ENCODE data around the gene SLCO6A1. TPM values are rescaled to one million over a fixed set of nuclear protein-coding genes. Genes with fewer than 3 reads are reported as not detected.

SLCO6A1 gene
- not detected for total RNA-seq (2013)
- polyA plus RNA-seq (not detected), polyA minus RNA-seq (not detected in 2 replicates), total RNA-seq (0 to 3.0 (median 0.04) reads per million in 11 experiments)

GRCh38 chr5:102498271-102499034 is at the start of gene SLCO6A1:
Gene SLCO6A1 (minus strand): TSS chr5:102499001. CDS start chr5:102498844, 157 bp downstream.
- TF ChIP-seq, protein P1, sequence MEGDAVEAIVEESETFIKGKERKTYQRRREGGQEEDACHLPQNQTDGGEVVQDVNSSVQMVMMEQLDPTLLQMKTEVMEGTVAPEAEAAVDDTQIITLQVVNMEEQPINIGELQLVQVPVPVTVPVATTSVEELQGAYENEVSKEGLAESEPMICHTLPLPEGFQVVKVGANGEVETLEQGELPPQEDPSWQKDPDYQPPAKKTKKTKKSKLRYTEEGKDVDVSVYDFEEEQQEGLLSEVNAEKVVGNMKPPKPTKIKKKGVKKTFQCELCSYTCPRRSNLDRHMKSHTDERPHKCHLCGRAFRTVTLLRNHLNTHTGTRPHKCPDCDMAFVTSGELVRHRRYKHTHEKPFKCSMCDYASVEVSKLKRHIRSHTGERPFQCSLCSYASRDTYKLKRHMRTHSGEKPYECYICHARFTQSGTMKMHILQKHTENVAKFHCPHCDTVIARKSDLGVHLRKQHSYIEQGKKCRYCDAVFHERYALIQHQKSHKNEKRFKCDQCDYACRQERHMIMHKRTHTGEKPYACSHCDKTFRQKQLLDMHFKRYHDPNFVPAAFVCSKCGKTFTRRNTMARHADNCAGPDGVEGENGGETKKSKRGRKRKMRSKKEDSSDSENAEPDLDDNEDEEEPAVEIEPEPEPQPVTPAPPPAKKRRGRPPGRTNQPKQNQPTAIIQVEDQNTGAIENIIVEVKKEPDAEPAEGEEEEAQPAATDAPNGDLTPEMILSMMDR (IDR thresholded peaks at IDR 0.05), result no peak
- Mint-ChIP-seq H3K27me3 (ENCODE audit: low read depth in 3 of 3) (peaks cover 0 to 2% (median 0%) of the 10 kb centered on the region in 3 donors), H3K9me3 (peaks cover 4 to 17% (median 12%) of the 10 kb centered on the region in 7 donors), H3K4me1 (no peaks in the 10 kb centered on the region), H3K27ac (no peak within 1 kb of the TSS), H3K36me3 (no peaks in the 10 kb centered on the region), H3K4me3 (no peak within 1 kb of the TSS)
- Histone ChIP-seq H3K27ac (ENCODE audit: low read depth in 1 of 2, low read length in 2 of 2) (no peak within 1 kb of the TSS), H3K9ac (ENCODE audit: insufficient read depth, low read length, poor library complexity, severe bottlenecking) (no peak within 1 kb of the TSS), H4K20me1 (ENCODE audit: insufficient read depth, low read length) (no peaks in the 10 kb centered on the region), H3K9me3 (replicated peaks in 1 of 2; ENCODE audit: control insufficient read depth in 1 of 2, insufficient read depth in 1 of 2, low read length in 2 of 2) (peaks cover 0 to 11% of the 10 kb centered on the region in 2 donors), H3K36me3 (replicated peaks in 1 of 2; ENCODE audit: control insufficient read depth in 1 of 2, insufficient read depth in 2 of 2, low read length in 2 of 2) (no peaks in the 10 kb centered on the region), H2AFZ (ENCODE audit: insufficient read depth, low read depth, low read length, poor library complexity, severe bottlenecking) (no peak within 1 kb of the TSS), H3K4me3 (replicated peaks in 1 of 3; ENCODE audit: low read depth in 2 of 3, low read length in 3 of 3) (no peak within 1 kb of the TSS), H3K4me1 (ENCODE audit: control insufficient read depth in 1 of 2, insufficient read depth in 2 of 2, low read length in 2 of 2) (no peaks in the 10 kb centered on the region), H3K27me3 (ENCODE audit: control insufficient read depth in 2 of 2, insufficient read depth in 2 of 2, low read length in 2 of 2) (no peaks in the 10 kb centered on the region), H3K79me2 (ENCODE audit: insufficient read depth, low read length) (no peaks in the 10 kb centered on the region), H3K4me2 (replicated peaks; ENCODE audit: extremely low read depth, low read length, poor library complexity, severe bottlenecking) (no peak within 1 kb of the TSS)
- intact Hi-C loops (cut with micrococcal nuclease), result no loop called here
- no peak for DNase-seq
- WGBS (ENCODE audit: insufficient coverage), result 95% methylated on average over 43 of the region's 43 CpGs

- H3K27me3 Mint-ChIP-seq (ENCODE audit: low read depth in 3 of 3), result peaks cover 0 to 2% (median 0%) of the 10 kb centered on the region in 3 donors
- H3K4me1 Mint-ChIP-seq, result peaks cover 8% of the 10 kb centered on the region
- Histone ChIP-seq H2AFZ (ENCODE audit: insufficient read depth, low read depth, low read length, poor library complexity, severe bottlenecking) (peak overlapping the region; percentile 4), H3K79me2 (ENCODE audit: insufficient read depth, low read length) (no peaks in the 10 kb centered on the region), H3K27ac (ENCODE audit: low read depth in 1 of 2, low read length in 2 of 2) (no peak overlapping the region), H3K4me1 (ENCODE audit: control insufficient read depth in 1 of 2, insufficient read depth in 2 of 2, low read length in 2 of 2) (peaks cover 8 to 9% of the 10 kb centered on the region in 2 donors), H3K9ac (ENCODE audit: insufficient read depth, low read length, poor library complexity, severe bottlenecking) (no peak overlapping the region), H3K36me3 (replicated peaks in 1 of 2; ENCODE audit: control insufficient read depth in 1 of 2, insufficient read depth in 2 of 2, low read length in 2 of 2) (no peaks in the 10 kb centered on the region), H3K4me3 (replicated peaks in 1 of 3; ENCODE audit: low read depth in 2 of 3, low read length in 3 of 3) (no peak overlapping the region), H3K9me3 (replicated peaks in 1 of 2; ENCODE audit: control insufficient read depth in 1 of 2, insufficient read depth in 1 of 2, low read length in 2 of 2) (peaks cover 0 to 5% of the 10 kb centered on the region in 2 donors), H3K4me2 (replicated peaks; ENCODE audit: extremely low read depth, low read length, poor library complexity, severe bottlenecking) (no peak overlapping the region), H3K27me3 (ENCODE audit: control insufficient read depth in 2 of 2, insufficient read depth in 2 of 2, low read length in 2 of 2) (no peaks in the 10 kb centered on the region), H4K20me1 (ENCODE audit: insufficient read depth, low read length) (no peaks in the 10 kb centered on the region)
- no peak overlapping the region for H3K4me3 Mint-ChIP-seq
- TF ChIP-seq, protein P1 (IDR thresholded peaks at IDR 0.05), result no peak
- H3K27ac Mint-ChIP-seq, result no peak overlapping the region
- no CpG with 5 or more reads among the region's 4 CpGs for WGBS (ENCODE audit: insufficient coverage)
- intact Hi-C loops (cut with micrococcal nuclease), result no loop called here
- no peak for DNase-seq
- peaks cover 0 to 2% of the 10 kb centered on the region in 2 donors for H3K36me3 Mint-ChIP-seq
- H3K9me3 Mint-ChIP-seq, result peaks cover 6 to 17% (median 11%) of the 10 kb centered on the region in 7 donors
Observed at GRCh38 chr5:102547141-102548035, 48.6 kb upstream of the SLCO6A1 start.

All from CD14-positive monocyte (primary cell).